Activated CD4-positive, alpha-beta T cell treated with anti-CD3 and anti-CD28 coated beads, Interleukin-2, Interleukin-4, amounts not matched to agents 100 ng/mL and 50 ng/mL, durations not matched to agents 16 hours and 8 hours (primary cell): ENCODE data around the gene RAB40C.
"Not testable (repeated sequence)": the region's sequence is repeated elsewhere in the genome, so short reads cannot be mapped to it uniquely, and the experiment has no call there.

ENCODE experiments used
- DNase-seq: peaks from one replicate; pipeline ENCODE4 v3.0.0-alpha.2; 2020; ENCODE audit warnings: low spot score

Gene RAB40C

DNA sequence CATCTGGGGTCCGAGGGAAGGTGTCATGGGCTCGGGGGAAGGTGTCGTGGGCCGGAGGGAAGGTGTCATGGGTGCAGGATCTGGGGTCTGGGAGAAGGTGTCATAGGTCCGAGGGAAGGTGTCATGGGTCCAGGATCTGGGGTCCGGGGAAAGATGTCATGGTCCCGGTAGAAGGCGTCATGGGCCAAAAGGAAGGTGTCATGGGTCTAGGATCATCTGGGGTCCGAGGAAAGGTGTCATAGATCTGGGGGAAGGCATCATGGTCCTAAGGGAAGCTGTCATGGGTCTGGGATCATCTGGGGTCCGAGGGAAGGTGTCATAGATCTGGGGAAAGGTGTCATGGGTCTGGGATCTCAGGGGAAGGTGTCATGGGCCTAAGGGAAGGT is 942 bp downstream of the RAB40C start:
- DNase-seq: no peak

DNA sequence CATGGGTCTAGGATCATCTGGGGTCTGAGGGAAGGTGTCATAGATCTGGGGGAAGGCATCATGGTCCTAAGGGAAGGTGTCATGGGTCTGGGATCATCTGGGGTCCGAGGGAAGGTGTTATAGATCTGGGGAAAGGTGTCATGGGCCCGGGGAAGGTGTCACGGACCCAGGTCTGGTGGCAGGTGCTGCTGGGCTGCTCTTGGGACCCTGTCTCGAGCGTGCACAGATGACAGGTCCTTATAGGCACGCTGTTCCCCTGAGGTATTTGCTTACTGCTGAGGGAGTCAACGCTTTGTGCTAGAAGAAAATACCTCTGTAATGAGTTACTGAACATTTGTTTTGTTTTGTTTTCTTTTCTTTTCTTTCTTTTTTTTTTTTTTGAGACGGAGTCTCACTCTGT is 1.4 kb downstream of the RAB40C start:
- DNase-seq: no peak

DNA sequence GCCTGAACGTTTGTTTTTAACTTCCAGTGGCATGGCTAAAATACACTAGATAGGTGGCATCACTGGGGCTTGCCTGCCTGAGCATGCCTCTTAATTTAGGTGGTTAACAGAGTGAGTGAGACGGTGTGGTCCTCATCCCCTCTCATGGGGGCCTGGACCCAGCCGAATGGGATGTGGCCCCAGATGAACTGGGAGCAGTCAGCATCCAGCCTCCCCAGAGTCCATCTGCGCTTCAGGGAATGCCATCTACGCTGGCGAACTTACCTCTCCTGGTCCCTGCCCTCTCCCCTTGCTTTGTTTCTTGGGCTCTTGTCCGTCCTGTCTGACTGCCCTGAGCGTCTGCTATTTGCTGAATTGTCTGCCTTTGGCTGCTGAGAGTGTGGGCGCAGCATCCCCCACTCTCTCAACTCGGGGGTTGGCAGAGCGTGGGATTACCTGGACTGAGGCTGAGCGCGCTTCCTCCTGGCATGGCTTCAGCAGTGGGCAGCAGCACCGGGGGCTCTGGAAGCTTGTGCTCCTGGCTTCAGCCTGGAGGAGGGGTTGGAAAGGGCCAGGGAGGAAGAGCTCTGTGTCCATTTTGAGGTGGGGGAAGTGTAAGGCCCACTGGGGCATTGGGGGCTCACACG is 2.1 kb downstream of the RAB40C start:
- DNase-seq: no peak

DNA sequence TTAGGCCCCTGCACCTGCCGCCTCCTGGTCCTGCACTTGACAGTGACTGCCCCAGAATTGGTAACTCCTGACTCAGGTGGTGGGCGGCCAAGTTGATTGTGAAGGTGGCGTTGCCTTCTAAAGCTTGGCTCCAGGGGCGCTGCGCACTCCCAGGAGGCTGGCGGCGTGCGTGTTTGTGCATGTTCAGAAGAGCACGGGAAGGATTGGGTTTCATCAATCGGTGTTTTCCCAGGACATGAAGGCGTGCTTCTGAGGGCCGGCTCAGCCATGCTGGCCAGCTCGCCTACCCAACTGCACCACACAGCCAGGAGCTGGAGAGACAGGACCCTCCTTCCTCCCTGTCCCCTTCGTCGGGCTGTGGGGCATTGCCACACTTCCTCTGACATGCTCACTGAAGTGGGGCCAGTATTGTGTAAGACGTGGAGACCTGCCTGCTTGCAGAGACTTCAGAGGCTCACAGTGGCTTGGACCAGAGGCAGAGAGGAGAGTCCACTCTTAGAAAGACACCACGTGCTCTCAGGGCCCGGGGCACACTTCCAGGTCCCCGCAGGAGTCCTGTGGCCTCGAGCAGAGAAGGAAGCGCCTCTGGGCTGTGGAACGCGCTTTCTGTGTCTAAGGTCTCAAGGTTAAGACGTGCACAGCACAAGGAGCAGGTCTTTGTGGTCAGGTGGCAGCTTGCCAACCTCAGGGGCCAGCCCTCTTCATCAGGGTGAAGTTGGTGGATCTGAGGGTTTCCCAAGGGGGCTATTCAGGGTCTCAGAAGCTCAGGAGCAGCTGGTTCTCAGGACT is 2.8 kb downstream of the RAB40C start:
- no peak for DNase-seq

DNA sequence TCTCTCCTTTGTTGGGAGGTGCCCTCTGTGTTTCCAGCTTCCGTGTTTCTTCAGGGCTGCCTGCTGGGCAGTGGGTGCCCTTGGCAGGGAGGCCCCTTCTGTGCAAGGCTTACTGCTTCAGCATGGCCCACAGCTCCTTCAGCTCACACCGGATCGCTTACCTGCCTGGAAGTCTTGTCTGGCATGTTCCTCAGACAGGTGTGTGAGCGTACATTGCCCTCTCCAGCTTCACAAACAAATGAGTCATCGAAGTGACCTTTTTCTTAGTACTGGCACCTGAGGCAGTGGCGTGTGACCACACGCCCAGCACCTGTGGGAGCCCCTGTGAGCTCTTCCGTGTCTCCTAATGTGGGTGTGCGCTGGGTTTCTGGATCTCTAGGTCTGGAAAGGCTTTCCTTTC is 3.5 kb downstream of the RAB40C start:
- no peak for DNase-seq

DNA sequence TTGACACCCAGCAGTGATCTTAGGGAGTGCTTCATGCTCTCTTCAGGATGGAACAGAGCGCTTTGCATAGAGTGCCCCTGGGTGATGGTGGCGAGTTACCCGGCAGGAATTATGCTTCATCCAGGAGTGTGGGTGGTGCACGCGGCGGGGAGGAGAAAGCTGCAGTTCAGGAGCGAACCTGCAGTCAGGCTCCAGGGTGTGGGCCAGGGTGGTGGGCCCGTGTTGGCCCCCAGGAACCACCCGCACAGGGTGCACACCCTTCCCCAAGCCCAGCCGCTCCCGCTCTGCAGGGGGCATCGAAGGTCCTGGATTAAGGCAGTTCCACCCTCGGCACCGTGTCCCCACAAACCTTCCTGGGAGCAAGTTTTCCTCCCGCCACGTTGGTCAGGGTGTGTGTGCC is 3.9 kb downstream of the RAB40C start:
- DNase-seq: no peak

DNA sequence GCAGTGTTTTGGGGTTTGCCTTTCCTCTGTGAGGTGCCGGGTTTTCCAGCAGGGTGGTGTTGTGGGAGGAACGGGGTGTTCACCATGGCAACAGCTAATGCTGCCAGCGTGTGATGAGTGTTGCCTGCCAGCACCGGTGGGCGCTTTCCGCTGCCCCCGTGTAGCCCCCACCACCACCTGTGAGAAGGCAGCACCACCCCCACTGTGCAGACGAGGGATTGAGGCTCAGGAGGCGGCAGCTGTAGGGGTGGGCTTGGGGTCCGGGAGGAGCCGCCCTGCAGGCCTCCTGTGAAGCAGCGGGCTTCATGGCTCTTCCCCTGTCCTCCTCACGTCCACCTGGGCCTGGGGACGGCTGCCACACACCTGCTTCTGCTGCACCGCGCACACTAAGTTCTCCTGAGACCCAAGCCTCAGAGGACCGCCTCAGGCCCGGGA is 5.2 kb downstream of the RAB40C start:
- no peak for DNase-seq

DNA sequence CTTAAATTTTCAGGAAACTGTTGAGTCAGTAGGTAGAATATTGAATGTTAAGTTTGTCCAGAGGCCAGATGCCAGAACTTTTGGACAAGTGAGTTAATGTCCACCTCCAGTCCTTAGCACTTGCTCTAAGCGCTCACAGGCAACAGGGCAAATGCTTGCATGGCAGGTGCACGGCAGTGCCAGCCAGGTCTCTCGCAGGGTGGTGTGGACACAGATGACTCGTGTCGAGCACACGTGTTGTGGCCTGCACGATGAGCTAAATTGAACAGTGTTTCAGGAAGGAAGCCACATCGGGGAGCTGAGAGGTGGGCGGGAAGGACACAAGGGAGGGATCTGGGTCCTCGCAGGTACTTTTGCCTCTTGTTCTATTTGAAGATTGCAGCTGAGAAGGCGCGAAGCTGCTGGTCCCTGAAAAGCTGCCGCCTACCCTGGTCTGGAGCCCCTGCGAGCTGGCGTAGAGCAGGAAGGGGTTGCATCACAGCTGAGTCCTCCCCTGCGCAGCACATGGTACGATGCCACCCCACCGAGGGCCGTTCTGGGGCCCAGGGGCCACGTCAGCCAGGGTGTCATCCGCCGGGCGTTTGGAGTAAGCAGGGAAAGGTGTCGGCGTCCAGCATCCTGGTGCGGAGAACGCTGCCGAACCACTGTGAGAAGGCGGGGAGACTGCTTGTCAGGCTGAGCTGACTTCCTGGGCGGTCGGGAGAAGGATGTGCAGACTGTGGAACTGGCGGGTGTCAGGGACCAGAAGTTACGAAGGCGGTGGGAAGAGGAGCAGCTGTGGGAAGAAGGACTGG is 6.3 kb downstream of the RAB40C start:
- DNase-seq: no peak

DNA sequence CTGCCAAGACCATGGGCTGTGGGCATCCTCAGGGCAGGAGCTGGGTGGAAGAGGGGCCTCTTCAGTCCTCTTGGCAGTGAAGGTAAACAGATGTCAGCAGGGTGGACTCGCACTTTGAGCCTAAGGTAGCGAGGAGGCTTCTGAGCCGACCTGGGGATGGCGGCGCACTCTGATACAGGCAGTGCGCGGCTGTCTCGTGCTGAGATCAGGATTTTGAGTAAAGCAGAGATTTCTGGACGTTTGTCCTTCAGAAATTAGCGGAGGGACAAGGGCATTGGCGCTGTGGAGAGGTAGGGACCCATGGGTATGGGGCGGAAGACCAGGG is 6.8 kb downstream of the RAB40C start:
- DNase-seq: no peak

DNA sequence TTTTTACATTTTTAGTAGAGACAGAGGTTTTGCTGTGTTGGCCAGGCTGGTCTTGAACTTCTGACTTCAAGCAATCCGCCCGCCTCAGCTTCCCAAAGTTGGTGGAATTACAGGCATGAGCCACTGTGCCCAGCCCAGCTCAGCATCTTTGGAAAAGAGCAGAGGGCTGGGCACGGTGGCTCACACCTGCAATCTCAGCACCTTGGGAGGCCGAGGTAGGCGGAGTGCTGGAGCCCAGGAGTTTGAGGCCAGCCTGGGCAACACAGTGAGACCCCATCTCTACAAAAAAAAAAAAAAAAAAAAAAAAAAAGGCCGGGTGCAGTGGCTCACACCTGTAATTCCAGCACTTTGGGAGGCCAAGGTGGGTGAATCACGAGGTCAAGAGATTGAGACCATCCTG is 7.8 kb downstream of the RAB40C start:
- DNase-seq: not testable (repeated sequence)

DNA sequence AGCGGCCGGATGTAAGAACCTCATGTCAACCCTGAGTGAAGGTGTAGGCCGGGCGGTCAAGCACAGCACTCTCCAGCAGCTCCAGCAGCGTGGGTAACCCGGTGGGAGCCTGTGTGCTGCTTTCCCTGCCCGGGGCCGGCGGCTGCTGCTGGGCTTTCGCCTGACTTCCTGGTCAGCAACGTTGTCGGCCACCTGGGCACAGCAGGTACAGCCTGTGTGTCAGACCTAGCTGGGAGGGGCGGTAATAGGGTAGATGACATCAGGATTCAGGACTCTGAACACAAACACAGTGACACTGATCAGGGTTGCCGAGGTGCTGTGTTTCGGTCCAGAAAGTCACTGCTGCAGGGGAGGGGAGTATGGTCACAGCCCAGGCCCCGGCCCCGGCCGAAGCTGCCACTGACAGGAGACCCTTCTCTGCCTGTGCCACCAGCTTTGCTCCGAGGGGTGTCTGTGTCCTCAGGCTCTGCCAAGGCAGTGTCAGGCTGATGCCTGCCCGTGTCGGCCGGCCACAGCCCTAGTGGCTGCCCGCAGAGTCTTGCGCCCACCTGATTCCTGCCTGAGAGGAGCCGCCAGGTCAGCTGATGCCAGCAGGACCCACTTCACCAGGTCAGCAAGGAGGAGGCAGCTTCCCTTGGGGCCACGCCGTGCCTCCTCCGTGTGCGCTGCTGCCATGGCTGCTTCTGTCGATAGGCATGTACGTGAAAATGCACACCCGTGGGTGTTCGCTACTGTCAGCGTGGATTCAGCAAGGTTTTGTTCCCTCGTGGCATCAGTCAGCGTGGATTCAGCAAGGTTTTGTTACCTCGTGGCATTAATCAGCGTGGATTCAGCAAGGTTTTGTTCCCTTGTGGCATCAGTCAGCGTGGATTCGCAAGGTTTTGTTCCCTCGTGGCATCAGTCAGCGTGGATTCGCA is 9.2 kb downstream of the RAB40C start:
- no peak for DNase-seq

DNA sequence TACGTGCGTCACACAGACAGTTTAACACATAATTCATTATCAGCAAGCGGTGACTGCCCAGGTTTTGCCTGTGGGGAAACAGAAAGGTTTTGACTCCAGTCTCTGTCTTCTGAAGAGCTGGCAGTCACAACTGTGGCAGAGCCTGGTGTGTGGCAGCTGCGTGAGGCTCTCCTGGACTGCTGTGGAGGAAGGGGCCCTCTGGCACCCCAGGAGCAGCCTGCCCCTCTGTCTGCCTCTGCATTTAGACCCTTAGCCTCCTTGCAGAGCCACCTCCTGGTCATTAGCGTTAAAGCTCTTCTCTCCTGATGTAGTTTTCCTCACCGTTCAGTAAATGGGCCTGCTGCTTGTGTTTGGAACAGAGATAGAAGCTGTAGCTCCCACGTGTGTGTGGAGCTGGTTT is 10.9 kb downstream of the RAB40C start:
- no peak for DNase-seq

DNA sequence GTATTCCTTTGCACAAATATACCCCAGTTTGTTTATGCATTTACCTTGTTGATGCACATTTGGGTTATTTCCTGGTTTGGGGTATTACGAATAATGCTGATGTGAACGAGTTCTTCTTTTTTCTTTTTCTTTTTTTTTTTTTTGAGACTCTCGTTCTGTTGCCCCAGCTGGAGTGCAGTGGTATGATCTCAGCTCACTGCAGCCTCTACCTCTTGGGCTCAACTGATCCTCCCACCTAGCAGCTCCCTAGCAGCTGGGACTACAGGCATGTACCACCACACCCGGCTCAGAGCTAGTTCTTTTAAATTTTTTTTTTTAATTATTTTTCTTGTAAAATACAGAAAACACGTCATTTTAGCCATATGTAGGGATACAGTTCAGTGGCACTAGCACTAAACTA is 14.1 kb downstream of the RAB40C start:
- DNase-seq: no peak

DNA sequence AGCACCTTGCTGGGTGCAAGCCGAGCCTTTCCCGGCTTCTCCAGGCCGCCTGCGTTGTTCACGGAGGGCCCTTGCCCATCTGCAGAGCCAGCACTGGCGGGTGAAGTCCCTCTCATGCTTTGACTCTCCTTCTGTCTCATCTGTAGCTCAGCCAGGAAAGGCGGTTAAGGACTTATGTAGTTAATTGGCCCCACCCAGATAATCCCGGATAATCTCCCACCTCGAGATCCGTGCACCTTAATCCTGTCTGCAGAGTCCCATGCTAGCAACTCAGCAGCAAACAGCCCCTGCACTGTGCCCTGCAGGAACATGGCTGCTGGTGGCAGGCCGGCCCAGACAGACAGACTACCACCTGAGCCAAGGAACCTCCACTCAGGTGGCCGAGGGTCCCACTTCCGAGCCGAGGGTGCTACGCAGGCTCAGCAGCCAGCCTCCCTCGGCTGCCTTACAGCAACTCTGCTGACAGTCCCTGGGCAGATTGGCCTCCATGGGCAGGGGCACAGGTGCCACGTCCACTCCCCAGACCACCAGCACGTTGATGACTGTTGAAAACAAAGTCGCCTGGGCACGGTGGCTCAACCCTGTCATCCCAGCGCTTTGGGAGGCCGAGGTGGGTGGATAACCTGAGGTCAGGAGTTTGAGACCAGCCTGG is 16.9 kb downstream of the RAB40C start:
- DNase-seq: no peak

DNA sequence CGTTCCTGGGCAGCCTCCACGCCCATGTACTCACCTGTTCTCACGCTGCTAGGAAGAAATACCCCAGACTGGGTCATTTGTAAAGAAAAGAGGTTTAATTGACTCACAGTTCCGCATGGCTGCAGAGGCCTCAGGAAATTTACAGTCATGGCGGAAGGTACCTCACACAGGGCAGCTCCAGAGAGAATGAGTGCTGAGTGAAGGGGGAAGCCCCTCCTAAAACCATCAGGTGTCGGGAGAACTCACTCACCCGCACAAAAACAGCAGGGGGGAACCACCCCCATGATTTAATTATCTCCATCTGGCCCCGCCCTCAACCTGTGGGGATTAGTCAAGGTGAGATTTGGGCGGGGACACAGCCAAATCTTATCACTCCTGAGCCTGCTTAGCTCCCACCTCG is 18.2 kb downstream of the RAB40C start:
- no peak for DNase-seq

DNA sequence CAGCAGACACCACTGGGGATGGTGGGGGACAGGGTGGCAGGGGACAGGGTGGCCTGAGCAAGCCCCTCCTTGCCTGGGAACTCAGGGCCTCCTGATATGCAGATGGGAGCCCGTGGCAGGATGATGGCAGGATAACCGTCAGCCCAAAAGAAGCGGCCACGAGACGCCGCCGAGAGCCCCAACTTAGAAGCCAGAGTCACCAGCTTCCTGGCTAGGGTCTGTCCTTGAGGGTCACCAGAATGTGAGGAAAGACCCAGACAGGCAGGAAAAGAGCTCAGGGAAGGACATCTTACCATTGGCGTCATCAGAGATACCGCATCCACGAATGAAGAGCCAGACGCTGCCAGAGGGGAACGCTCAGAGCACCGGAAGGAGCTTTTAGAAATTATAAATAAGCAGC is 19.4 kb downstream of the RAB40C start:
- DNase-seq: no peak

DNA sequence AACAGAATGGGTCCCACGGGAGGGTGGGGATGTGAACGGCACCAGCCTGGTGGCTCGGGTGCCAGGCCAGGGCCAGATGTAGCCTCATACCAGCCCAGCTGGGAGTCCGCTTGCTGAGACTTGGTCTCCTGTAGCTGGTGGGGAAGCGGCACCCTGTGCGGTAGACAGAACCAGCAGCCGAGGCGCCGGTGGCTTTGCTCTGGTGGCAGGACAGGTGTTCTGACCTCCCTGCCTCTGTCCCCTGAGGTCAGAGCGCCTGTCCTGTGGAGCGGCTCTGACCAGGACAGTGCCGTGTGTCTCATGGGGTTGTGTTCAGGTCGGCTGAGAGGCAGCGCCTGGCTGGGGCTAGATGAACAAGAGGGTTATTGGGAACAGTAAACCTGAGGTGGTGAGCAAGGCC is 20.1 kb downstream of the RAB40C start:
- no peak for DNase-seq

DNA sequence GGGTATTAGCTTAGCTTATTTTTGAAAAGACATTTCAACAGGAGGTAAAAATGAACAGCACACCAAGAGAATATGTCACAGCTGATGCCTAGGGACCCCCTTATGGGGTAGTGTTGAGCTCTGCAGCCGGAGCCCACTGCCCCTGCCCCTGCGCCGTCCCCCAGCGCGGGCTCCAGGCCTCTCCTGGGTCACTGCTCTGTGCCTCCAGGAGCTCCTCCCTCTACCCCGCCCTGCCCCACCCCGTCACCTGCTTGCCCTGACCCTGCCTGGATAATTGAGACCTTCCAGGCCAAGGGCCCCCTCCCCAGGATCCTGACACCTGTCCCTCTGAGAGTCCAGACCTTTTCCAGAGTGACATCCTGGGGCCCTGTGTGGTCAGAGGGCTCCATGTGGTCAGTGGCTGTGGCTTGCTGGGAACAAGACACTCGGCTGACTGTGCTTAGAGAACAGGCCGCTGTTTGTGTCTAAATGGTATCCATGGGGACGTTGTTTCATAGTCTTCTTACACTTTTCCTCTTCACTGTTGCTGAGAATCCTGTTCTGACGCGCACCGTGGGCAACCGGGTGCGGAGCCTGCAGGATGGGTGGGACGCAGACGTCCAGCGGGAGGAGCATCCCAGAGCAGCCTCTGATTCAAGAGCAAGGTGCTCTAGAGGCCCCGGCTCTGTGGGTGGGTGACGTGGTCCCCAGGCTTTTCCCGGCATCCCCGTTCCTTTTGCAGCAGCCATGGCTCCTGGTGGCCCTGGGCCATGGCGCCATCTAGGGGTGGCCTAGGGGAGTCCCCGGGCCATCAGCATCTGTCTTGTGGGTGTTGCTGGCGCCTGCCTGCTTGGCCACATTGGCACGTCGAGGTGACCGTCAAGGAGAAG is 20.9 kb downstream of the RAB40C start:
- DNase-seq: peak; percentile 31

DNA sequence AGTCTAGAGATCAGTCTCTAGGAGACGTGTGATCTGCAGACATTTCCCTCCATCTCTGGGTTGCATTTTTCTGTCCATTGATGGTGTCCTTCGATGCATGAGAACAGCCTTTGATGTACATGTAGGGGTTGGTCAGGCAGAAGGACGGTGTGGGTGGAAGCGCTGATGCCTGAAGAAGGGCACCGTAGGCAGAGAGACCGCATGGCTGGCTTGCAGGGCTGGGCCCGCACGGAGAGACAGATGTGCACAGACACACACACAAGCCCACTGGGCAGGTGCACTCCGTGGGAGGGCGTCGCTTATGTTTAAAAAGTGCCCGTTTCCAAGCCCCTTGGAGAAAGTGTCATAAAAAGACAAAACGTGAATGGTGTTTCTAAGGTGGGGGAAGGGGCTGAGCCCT is 25.3 kb downstream of the RAB40C start:
- no peak for DNase-seq

DNA sequence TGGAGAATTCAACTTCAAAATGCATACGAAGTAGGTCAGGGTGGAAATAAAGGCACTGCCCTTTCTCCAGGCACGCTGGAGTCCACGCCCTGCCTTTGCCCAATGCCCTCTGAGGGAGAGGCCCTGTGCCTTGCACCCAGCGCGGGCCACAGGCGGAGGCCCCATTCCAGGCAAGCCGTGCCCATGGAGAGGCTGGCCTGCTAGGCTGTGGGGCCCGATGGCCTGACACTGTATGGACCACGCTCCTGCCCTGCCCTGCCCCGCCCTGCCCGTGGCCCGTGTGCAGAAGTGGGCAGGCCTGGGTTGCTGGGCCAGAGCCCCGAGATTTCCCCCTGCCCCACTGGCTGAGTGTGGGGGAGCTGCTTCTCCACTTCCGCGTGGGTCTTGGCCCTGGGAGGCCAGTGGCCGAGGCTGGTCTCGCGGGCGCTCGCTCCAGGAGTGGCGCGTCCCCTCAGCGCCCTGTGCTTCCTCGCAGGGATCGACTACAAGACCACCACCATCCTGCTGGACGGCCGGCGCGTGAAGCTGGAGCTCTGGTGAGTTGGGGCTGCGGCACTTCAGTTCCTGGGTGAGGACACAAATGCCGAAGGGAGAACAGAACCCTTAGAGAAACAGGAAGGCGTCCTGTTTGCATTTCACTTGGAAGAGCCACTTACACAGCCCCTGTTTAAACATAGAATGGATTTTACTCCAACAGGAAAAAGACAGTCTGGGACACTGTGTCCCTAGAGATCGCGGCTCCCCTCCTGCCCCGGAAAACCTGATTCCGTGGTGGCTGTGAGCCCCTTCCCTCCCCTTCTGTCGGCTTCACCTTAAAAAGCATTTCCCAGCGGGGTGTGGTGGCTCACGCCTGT is 27.1 kb downstream of the RAB40C start:
- no peak for DNase-seq
